Stimulated activated CD8-positive, alpha-beta memory T cell treated with anti-CD3 and anti-CD28 coated beads, Interleukin-2, amount 100 ng/mL, for 1 hour (primary cell): ENCODE data around the gene P2RX5.
"Not testable (repeated sequence)": the region's sequence is repeated elsewhere in the genome, so short reads cannot be mapped to it uniquely, and the experiment has no call there.

Experiments
- DNase-seq, 2 donors: peaks; one replicate each; pipeline ENCODE4 v3.0.0-alpha.2; 2020; ENCODE audit warnings: low read depth in 2 of 2

P2RX5 gene, protein sequence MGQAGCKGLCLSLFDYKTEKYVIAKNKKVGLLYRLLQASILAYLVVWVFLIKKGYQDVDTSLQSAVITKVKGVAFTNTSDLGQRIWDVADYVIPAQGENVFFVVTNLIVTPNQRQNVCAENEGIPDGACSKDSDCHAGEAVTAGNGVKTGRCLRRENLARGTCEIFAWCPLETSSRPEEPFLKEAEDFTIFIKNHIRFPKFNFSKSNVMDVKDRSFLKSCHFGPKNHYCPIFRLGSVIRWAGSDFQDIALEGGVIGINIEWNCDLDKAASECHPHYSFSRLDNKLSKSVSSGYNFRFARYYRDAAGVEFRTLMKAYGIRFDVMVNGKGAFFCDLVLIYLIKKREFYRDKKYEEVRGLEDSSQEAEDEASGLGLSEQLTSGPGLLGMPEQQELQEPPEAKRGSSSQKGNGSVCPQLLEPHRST

GRCh38 chr17:3695723-3696411 is at the start of gene P2RX5:
Gene P2RX5, minus strand, starts transcription at chr17:3696155. Its CDS starts 150 bp downstream, at chr17:3696005.
- no peak for DNase-seq

GRCh38 chr17:3745071-3745470 is 49.1 kb upstream of the P2RX5 start:
- DNase-seq, result no peak

- no peak for DNase-seq
These were observed 48.1 kb upstream of the P2RX5 start for GRCh38 chr17:3744014-3744413.

DNA sequence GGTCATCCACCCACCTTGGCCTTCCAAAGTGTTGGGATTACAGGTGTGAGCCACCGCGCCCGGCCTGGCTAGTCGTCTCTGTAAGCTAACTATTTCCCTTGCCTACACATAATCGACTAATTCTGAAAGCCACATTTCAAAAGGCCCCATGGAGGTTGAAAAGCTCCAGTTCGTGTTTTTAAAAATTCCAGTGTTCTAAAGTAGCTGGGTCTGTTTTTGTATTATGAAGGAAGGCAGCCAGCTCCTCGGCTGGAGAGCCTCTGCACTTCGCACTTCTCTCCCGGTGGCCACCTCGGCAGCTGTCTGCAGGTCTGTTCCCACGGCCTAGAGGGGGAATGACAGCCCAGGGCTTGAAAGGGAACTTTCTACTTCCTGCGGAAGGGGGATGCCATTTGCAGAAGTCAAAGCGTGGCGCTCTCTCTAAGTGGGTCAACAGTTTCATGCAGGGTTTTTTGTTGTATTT is 44.7 kb upstream of the P2RX5 start:
- DNase-seq, result no peak

- DNase-seq, result no peak
These were observed 43.6 kb upstream of the P2RX5 start for GRCh38 chr17:3739422-3740124.

DNA sequence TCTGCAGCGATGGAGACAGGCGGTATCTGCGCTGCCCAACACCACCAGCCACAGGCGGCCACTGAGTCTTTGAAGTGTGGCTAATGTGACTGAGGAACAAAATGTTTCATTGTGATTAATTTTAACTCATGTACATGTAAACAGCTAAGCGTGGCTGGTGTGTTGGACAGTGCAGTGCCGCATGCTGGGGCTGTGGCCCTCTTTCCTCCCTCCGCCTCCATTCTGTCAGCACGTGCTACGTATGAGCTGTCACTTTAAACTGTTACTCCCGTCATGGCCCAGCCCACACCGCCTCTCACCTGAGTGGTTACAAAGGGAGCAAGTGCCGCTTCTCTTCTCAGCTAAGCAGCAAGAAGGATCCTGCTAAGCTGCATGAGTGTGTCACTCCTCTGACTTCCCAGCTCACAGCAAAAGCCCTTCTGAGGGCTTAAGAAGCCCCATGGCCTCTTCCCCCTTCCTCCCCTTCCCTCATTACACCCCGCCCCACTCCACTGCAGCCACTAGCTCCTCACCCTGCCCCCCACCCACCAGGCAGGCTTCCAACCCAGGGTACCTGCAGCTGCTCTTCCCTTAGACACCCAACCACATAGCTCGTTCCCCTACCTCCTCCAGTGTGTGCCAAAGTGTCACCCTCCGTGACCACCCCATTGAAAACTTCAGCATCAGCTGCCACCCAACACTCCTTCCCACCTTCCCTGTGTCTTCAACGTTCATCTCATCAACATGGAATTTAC is 42.8 kb upstream of the P2RX5 start:
- peak; percentile 30 to 42 for DNase-seq

GRCh38 chr17:3735515-3735914 is 39.6 kb upstream of the P2RX5 start:
- no peak for DNase-seq

GRCh38 chr17:3734911-3735276 is 38.9 kb upstream of the P2RX5 start:
- DNase-seq, result not testable (repeated sequence)

GRCh38 chr17:3732210-3732621 is 36.3 kb upstream of the P2RX5 start:
- DNase-seq, result no peak

- no peak for DNase-seq
These were observed 35.0 kb upstream of the P2RX5 start for GRCh38 chr17:3730881-3731429.

- DNase-seq, result no peak
These were observed 33.9 kb upstream of the P2RX5 start for GRCh38 chr17:3729881-3730280.

DNA sequence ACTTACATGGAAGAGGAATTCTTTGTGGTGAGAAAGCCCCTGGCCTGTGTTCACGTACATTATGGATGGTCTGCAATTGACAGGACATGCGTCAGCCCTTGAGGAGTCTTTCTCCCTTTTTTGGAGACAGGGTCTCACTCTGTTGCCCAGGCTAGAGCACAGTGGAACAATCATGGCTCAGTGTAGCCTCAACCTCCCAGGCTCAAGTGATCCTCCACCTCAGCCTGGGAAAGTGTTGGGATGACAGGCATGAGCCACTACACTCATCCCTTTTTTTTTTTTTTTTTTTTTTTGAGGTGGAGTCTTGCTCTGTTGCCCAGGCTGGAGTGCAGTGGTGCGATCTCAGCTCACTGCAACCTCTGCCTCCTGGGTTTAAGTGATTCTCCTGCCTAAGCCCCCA is 32.1 kb upstream of the P2RX5 start:
- not testable (repeated sequence) for DNase-seq

DNA sequence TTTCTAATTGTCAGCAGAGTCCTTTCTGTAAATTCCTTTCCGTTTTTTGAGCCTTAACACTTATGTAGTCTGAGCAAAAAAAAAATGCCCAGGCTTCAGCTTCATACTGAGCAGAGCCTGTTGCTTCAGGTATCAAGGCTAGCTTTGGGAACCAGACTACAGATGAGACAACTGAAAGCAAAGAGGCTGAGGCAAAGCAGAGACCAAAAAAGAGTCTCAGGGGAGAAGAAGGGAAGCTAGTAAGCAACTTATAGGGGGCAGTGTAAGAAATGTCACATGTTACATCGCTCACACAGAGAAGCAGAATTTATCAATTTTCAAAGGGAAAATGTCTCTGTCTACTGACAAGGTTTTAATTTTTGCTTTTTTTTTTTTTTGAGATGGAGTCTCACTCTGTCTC is 31.1 kb upstream of the P2RX5 start:
- DNase-seq, result no peak

- no peak for DNase-seq
These were observed 28.6 kb upstream of the P2RX5 start for GRCh38 chr17:3724378-3725077.

DNA sequence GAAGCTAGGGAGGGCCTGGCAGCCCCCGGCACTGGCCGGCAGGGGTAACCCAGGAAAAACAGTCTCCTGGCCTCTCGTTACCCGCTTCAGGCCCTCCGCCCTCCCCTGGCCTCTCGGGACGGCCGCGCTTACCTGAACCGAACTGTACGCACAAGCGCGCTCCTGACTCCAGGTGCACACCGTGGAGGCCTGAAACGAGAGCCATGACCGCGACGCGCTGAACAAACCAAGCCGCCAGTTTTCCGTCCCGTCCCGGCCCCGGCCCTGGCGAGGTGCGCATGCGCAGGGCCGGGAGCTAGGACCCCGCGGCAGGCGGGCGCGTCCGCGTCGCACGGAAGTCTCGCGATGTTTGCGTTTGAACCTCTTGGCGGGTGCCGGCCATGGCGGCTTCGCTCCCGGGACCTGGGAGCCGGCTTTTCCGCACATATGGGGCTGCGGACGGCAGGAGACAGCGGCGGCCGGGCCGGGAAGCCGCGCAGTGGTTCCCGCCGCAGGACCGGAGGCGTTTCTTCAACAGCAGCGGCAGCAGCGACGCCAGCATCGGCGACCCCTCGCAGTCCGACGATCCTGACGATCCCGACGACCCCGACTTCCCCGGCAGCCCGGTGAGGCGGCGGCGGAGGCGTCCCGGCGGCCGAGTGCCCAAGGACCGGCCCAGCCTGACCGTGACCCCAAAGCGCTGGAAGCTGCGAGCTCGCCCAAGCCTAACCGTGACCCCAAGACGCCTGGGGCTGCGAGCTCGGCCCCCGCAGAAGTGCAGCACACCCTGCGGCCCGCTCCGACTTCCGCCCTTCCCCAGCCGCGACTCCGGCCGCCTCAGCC is 27.8 kb upstream of the P2RX5 start, which contains the start of gene HASPIN:
Gene HASPIN (plus strand): TSS at position 348 of the 822 bp plus-strand sequence. CDS start 33 bp downstream, at position 381.
- DNase-seq, result peak; percentile 78 to 86

- DNase-seq, result no peak
These were observed 27.2 kb upstream of the P2RX5 start for GRCh38 chr17:3723188-3723555.

DNA sequence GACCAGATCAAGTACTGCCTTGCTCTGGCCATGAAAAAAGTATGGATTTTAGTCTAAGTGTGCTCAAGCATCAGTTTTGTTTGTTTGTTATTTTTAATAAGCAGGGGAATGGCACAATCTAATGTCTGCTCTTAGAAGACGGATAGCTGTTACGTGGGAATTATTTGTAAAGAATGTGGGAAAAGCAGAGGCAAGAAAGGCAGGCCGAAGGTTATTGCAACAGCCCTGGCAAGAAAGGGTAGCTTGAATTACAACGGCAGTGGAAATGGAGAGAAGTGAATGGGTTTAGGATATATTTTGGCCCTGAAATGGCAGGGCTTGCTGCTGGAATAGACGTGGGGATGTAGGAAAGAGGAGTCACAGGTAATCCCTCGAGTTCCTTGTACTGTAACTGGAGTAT is 26.8 kb upstream of the P2RX5 start:
- no peak for DNase-seq

DNA sequence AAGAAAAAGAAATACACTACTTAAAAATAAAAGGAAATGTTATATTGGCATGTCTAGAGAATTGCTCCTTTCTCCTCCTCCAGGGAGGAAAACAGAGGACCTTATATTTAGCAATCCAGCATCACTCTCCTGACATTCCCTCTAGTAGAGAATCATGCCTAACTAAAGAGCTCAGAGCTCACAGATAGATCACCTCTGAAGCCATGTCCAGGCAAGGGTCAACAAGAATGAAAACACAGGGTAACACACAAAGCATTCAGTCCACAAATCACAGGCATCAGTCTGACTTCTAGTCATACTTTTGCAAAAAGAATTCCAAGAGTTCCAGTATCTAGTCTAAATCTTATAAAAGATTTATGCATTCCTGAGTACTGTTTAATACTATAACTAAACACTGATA is 23.3 kb upstream of the P2RX5 start:
- no peak for DNase-seq

DNA sequence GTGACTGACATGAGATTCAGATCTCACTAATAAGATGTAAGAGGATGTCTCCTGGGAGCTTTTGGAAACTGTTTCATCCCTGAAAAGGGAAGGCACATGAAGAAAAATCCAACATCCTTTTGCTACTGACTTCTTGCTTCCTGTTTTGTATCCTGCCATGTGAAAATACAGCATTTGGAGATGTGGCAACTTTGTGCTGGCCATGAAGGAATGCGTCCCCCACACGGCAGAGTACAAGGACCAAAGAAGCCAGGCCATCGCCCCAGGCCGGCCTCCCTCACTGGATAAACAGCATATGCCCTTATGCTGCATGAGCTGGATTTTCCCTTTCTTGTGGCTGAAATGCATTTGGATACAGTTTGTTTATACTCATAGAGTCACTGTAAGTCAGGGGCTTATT is 22.2 kb upstream of the P2RX5 start:
- no peak for DNase-seq

GRCh38 chr17:3715296-3715695 is 19.3 kb upstream of the P2RX5 start:
- DNase-seq, result no peak
